LNCAP (cell line): ENCODE results near the gene FOXN3.

ENCODE experiments used
- CTCF ChIP-seq: fragments of 450-650 bp; IDR thresholded peaks from 2 replicates; pipeline ENCODE4 v1.5.1; 2017; ENCODE audit warnings: mild to moderate bottlenecking

FOXN3 gene

GRCh38 chr14:89442280-89442679, 25.2 kb upstream of the FOXN3 start:
- TF ChIP-seq CTCF, result no peak

GRCh38 chr14:89440986-89441909, 24.2 kb upstream of the FOXN3 start:
- no peak for TF ChIP-seq CTCF

GRCh38 chr14:89435892-89436656, 19.0 kb upstream of the FOXN3 start:
- TF ChIP-seq CTCF, result no peak

- no peak for TF ChIP-seq CTCF
Observed at GRCh38 chr14:89435492-89435891, 18.5 kb upstream of the FOXN3 start.

- no peak for TF ChIP-seq CTCF
Observed at GRCh38 chr14:89432226-89432625, 15.2 kb upstream of the FOXN3 start.

- no peak for TF ChIP-seq CTCF
Observed at GRCh38 chr14:89430391-89431236, 13.6 kb upstream of the FOXN3 start.
